Esophagus squamous epithelium (tissue), 5 donors: ENCODE data around the gene RASGRF2. TPM values are rescaled to one million over a fixed set of nuclear protein-coding genes. Genes with fewer than 3 reads are reported as not detected.

ENCODE experiments used
- DNase-seq: peaks from one replicate; lab custom pipeline; 2025; lab: John Stamatoyannopoulos, UW
- H3K27ac ChIP-seq, 4 donors: fragments of 200-600 bp; sonication (generic); one replicate each; pipeline ENCODE4 v1.5.1; 2016 to 2019; ENCODE audit warnings: mild to moderate bottlenecking in 1 of 4
- H3K27me3 ChIP-seq, 4 donors: fragments of 200-600 bp; sonication (generic); 1 replicate in 3 of 4; 2 replicates in 1 of 4; pipeline versions ENCODE4 v1.5.1 to v1.6.0; 2017 to 2021; ENCODE audit warnings: antibody characterized with exemption in 1 of 4
- H3K36me3 ChIP-seq, 3 donors: fragments of 200-600 bp; sonication (generic); one replicate each; pipeline ENCODE4 v1.5.1; 2016 to 2019
- H3K4me1 ChIP-seq, 3 donors: fragments of 200-600 bp; sonication (generic); one replicate each; pipeline ENCODE4 v1.5.1; 2017 to 2019
- H3K4me3 ChIP-seq, 4 donors: fragments of 200-600 bp; sonication (generic); 1 replicate in 3 of 4; 2 replicates in 1 of 4; pipeline ENCODE4 v1.5.1; 2016 to 2019; ENCODE audit warnings: mild to moderate bottlenecking in 2 of 4, moderate library complexity in 1 of 4
- H3K9me3 ChIP-seq, 3 donors: fragments of 200-600 bp; sonication (generic); one replicate each; pipeline ENCODE4 v1.5.1; 2016 to 2019
- POLR2A ChIP-seq, 4 donors: fragments of 450-650 bp; IDR thresholded peaks; one replicate each; pipeline ENCODE4 v1.6.1; 2017; ENCODE audit warnings: antibody characterized with exemption in 4 of 4, mild to moderate bottlenecking in 4 of 4, moderate library complexity in 3 of 4
- WGBS, 2 donors: methylation state at CpG; one replicate each; pipeline ENCODE4 v1.1.5; 2018; 5-methylcytosine and 5-hydroxymethylcytosine counted together
- intact Hi-C: fragments of 100-400 bp; cut with DNase I; formaldehyde crosslinking; loops from one replicate; pipeline ENCODE4 v1.15.0; 2022
- total RNA-seq, 4 donors: library from RNA; depleted of rRNA; stranded (reverse); fragments of >200 nt; gene quantifications; one replicate each; pipeline ENCODE4 v1.1.0, GENCODE V29; 2016
- TF ChIP-seq, protein P1 (sequence below), 6 experiments: fragments of 450-650 bp in 4 of 6; fragments of 200-600 bp in 2 of 6; sonication (generic) in 2 of 6; IDR thresholded peaks; one replicate each; pipeline ENCODE4 v1.5.1; 2016 to 2019; ENCODE audit warnings: antibody characterized with exemption in 6 of 6, mild to moderate bottlenecking in 4 of 6, moderate library complexity in 4 of 6
- donor health status: DM: yes; HTN: yes; CAD: no.

RASGRF2 gene
- total RNA-seq, 4 donors from 2014 or later: 0.49 to 3.2 (median 0.62) TPM

DNA sequence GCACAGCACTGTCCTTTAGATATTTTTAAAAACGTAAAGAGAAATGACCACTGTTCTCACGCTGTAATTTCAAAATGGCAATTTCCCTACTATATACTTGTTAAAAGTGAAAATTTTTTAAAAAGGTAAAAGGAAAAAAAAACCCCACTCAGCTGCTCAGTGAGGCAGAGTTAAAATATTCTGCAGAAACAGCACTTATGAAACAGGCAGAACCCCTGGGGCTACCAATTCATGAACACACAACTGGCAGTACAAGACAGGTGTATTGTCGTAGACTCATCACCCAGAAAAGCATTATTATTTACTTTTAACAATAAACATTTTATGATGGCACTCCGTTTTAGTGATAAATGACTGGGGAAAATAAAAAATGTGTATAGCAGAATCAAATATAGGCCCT, 1.5 kb upstream of the RASGRF2 start:
- 70 to 72% methylated on average over 4 of the region's 4 CpGs for WGBS, 2 donors
- no peaks in the 10 kb centered on the region for H3K9me3 ChIP-seq
- H3K4me3 ChIP-seq: no peak overlapping the region
- no peak overlapping the region for H3K27ac ChIP-seq
- DNase-seq: no peak
- no peaks in the 10 kb centered on the region for H3K36me3 ChIP-seq
- intact Hi-C loops: no loop called here
- peaks cover 2 to 18% (median 10%) of the 10 kb centered on the region in 3 donors for H3K4me1 ChIP-seq
- TF ChIP-seq POLR2A (IDR thresholded peaks at IDR 0.05): no peak
- TF ChIP-seq, protein P1, sequence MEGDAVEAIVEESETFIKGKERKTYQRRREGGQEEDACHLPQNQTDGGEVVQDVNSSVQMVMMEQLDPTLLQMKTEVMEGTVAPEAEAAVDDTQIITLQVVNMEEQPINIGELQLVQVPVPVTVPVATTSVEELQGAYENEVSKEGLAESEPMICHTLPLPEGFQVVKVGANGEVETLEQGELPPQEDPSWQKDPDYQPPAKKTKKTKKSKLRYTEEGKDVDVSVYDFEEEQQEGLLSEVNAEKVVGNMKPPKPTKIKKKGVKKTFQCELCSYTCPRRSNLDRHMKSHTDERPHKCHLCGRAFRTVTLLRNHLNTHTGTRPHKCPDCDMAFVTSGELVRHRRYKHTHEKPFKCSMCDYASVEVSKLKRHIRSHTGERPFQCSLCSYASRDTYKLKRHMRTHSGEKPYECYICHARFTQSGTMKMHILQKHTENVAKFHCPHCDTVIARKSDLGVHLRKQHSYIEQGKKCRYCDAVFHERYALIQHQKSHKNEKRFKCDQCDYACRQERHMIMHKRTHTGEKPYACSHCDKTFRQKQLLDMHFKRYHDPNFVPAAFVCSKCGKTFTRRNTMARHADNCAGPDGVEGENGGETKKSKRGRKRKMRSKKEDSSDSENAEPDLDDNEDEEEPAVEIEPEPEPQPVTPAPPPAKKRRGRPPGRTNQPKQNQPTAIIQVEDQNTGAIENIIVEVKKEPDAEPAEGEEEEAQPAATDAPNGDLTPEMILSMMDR (IDR thresholded peaks at IDR 0.05): no peak
- H3K27me3 ChIP-seq: peaks cover 0 to 99% (median 4%) of the 10 kb centered on the region in 4 donors

GRCh38 chr5:80959138-80959537, 1.0 kb upstream of the RASGRF2 start:
- DNase-seq: no peak
- intact Hi-C loops: no loop called here
- peaks cover 0 to 99% (median 4%) of the 10 kb centered on the region in 4 donors for H3K27me3 ChIP-seq

DNA sequence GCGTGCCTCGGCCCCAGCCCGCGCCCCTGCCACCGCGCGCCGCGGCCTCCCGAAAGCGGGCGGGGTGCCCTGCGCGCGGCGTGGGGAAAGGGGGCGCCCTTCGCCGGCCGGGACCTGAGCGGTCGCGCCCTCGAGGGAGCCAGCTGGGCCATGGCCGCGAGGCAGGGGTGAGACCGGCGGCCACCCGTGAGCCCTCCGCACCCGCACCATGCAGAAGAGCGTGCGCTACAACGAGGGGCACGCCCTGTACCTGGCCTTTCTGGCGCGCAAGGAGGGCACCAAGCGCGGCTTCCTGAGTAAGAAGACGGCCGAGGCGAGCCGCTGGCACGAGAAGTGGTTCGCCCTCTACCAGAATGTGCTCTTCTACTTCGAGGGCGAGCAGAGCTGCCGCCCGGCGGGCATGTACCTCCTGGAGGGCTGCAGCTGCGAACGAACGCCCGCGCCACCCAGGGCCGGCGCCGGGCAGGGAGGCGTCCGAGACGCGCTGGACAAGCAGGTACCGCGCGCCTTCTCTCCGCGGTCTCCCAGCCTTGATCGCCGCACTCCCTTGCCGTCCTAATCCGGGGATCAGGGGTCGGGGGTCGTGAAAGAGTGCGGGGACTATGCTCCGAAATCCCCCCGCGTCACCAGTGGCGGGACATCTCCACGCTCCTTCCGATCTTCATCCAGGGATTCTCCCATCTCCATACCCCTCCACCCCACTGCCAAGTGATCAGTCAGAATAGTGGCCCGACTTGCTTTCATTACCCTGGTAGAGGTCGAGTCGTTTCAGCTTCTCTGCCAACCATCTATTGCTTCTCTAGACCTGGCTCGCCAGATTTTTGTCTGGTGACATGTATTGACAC, 590 bp downstream of the RASGRF2 start:
- H3K4me1 ChIP-seq: peaks cover 2 to 18% (median 10%) of the 10 kb centered on the region in 3 donors
- peak overlapping the region; percentile 53 to 81 (median 76) for H3K27ac ChIP-seq
- no peaks in the 10 kb centered on the region for H3K9me3 ChIP-seq
- H3K36me3 ChIP-seq: no peaks in the 10 kb centered on the region
- H3K4me3 ChIP-seq: peak overlapping the region; percentile 28 to 71 (median 54)
- intact Hi-C loops: no loop called here
- TF ChIP-seq POLR2A (IDR thresholded peaks at IDR 0.05): no peak
- TF ChIP-seq, protein P1 (IDR thresholded peaks at IDR 0.05): peak in 1 of 6 experiments; percentile 11
- DNase-seq: no peak
- WGBS, 2 donors: 4 to 9% methylated on average over 8 to 13 of the region's 84 CpGs
- peaks cover 0 to 95% (median 4%) of the 10 kb centered on the region in 4 donors for H3K27me3 ChIP-seq

More at GRCh38 chr5:80959138-80959537, 1.0 kb upstream of the RASGRF2 start:
- Histone ChIP-seq H3K27ac (no peak overlapping the region), H3K36me3 (no peaks in the 10 kb centered on the region), H3K4me3 (no peak overlapping the region), H3K4me1 (peaks cover 2 to 18% (median 10%) of the 10 kb centered on the region in 3 donors), H3K9me3 (no peaks in the 10 kb centered on the region)
- WGBS, 2 donors: 74 to 76% methylated on average over 8 of the region's 8 CpGs
- TF ChIP-seq POLR2A (IDR thresholded peaks at IDR 0.05): no peak
- TF ChIP-seq, protein P1 (IDR thresholded peaks at IDR 0.05): no peak

DNA sequence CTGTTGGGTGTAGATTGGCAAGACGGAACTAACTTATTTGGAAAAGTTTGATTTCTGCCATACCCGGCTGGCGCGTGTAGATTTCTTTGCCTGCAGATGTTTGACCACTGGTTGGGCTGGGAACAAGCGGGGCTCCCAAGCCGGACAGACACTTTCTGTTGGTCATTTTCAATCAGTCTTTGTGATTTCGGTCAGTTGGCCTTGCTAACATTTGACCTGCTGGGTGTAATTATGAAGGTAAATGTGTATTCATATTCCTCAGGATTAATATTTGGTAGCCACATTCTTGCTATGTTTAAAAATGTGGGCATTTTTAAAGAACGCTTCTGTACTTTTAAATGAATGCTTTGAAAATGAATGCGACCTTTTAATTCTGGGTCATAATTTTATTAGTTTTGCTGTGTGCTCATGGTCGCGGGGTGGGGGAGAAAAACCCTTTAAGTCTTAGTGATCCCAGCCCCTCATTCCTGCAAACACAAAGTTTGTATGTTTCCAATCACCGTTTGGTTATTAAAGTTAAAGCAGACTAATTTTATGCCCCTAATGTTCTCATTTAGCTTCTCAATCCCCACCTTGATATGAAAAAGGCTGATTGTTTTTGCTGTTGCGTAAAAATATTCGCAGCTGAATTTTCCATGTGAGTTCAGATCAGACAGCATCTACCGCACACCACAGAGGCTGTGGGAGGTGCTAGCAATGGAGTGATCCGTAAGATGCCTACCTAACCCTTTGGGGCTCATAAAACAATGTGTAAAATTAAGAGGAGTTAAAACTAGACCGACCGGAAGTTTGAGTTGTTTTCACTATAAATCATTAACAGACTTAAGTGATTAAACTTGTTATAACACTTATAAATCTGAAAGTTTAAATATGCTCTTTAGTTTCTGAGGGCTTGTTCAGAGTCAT, 1.5 kb downstream of the RASGRF2 start:
- Histone ChIP-seq H3K27ac (peak overlapping the region in 3 of 4 donors; percentile 75 to 81 (median 78)), H3K9me3 (no peaks in the 10 kb centered on the region), H3K4me1 (peaks cover under 1 to 18% (median 10%) of the 10 kb centered on the region in 3 donors), H3K27me3 (peaks cover 0 to 86% (median 4%) of the 10 kb centered on the region in 4 donors), H3K36me3 (no peaks in the 10 kb centered on the region), H3K4me3 (peak overlapping the region; percentile 28 to 71 (median 54))
- intact Hi-C loops: no loop called here
- 36 to 48% methylated on average over 18 of the region's 18 CpGs for WGBS, 2 donors
- TF ChIP-seq, protein P1 (IDR thresholded peaks at IDR 0.05): no peak
- TF ChIP-seq POLR2A (IDR thresholded peaks at IDR 0.05): no peak
- DNase-seq: no peak
